GM13976 (cell line): ENCODE measurements around the gene DYNC1H1.
"Not testable (repeated sequence)": the region's sequence is repeated elsewhere in the genome, so short reads cannot be mapped to it uniquely, and the experiment has no call there.

Experiments
- DNase-seq: peaks from one replicate; pipeline ENCODE4 v3.0.0; 2012; ENCODE audit warnings: low spot score
- CTCF ChIP-seq: IDR thresholded peaks from 2 replicates; pipeline ENCODE4 v1.5.1; 2012; ENCODE audit warnings: borderline replicate concordance, mild to moderate bottlenecking; ENCODE audit not compliant: insufficient read depth; ENCODE audit errors: extremely low read depth, missing control alignments, control extremely low read depth
- in situ Hi-C: fragments of 300-500 bp; cut with MboI; formaldehyde crosslinking; loops from one replicate; pipeline ENCODE4 v1.12.0; 2022; ENCODE audit warnings: low sequenced_read_pairs, mixed read lengths, inconsistent platforms; ENCODE audit not compliant: unreplicated experiment

DYNC1H1 gene

GRCh38 chr14:102071283-102071998 lies 107.1 kb downstream of the DYNC1H1 start:
- DNase-seq, result no peak

GRCh38 chr14:102074415-102074964 lies 110.1 kb downstream of the DYNC1H1 start:
- TF ChIP-seq CTCF, result no peak
- in situ Hi-C loops, result no loop called here
- no peak for DNase-seq

More at GRCh38 chr14:102071283-102071998, 107.1 kb downstream of the DYNC1H1 start:
- TF ChIP-seq CTCF, result no peak
- in situ Hi-C loops, result no loop called here

GRCh38 chr14:102075155-102075554 lies 110.8 kb downstream of the DYNC1H1 start:
- DNase-seq, result no peak
- in situ Hi-C loops, result no loop called here
- no peak for TF ChIP-seq CTCF

- TF ChIP-seq CTCF, result no peak
- in situ Hi-C loops, result no loop called here
- no peak for DNase-seq
Measured at GRCh38 chr14:102077382-102077709, 113.0 kb downstream of the DYNC1H1 start.

- in situ Hi-C loops, DNase-seq: not testable (repeated sequence)
Measured at GRCh38 chr14:102078361-102078791, 114.0 kb downstream of the DYNC1H1 start.

- no peak for TF ChIP-seq CTCF
- DNase-seq, result no peak
- in situ Hi-C loops, result no loop called here
Measured at GRCh38 chr14:102078831-102079699, 114.7 kb downstream of the DYNC1H1 start.

GRCh38 chr14:102079700-102079979 lies 115.3 kb downstream of the DYNC1H1 start:
- no peak for TF ChIP-seq CTCF
- no peak for DNase-seq
- in situ Hi-C loops, result no loop called here
